H9 (cell line): ENCODE data around the gene KCNAB2. TPM values are rescaled to one million over a fixed set of nuclear protein-coding genes. Genes with fewer than 3 reads are reported as not detected.

Experiments
- DNase-seq: peaks from one replicate; pipeline ENCODE4 v3.0.0-alpha.2; 2017
- H2AFZ ChIP-seq: one replicate; pipeline ENCODE4 v1.6.1; 2013; ENCODE audit warnings: mild to moderate bottlenecking, low read length, control low read depth, moderate library complexity
- H2AK5ac ChIP-seq: 2 replicates; pipeline ENCODE4 v1.6.1; 2013; ENCODE audit warnings: low read length, control low read depth, mixed read lengths; ENCODE audit not compliant: insufficient read length
- H2BK120ac ChIP-seq: one replicate; pipeline ENCODE4 v1.6.1; 2013; ENCODE audit warnings: low read depth, mild to moderate bottlenecking, low read length, control low read depth, inconsistent platforms; ENCODE audit not compliant: poor library complexity, severe bottlenecking
- H2BK12ac ChIP-seq: 2 replicates; pipeline ENCODE4 v1.6.1; 2013; ENCODE audit warnings: low read length, control low read depth, mixed read lengths, low read depth; ENCODE audit not compliant: insufficient read length
- H2BK15ac ChIP-seq: 2 replicates; pipeline ENCODE4 v1.6.1; 2013; ENCODE audit warnings: low read depth, low read length, control low read depth
- H2BK20ac ChIP-seq: one replicate; pipeline ENCODE4 v1.6.1; 2013; ENCODE audit warnings: low read depth, mild to moderate bottlenecking, low read length, control low read depth, inconsistent platforms; ENCODE audit not compliant: poor library complexity, severe bottlenecking
- H2BK5ac ChIP-seq: 2 replicates; pipeline ENCODE4 v1.6.1; 2013; ENCODE audit warnings: low read length, control low read depth, mixed read lengths; ENCODE audit not compliant: insufficient read length
- H3K14ac ChIP-seq: 2 replicates; pipeline ENCODE4 v1.6.1; 2013; ENCODE audit warnings: low read length, control low read depth; ENCODE audit not compliant: insufficient read depth
- H3K18ac ChIP-seq: 2 replicates; pipeline ENCODE4 v1.6.1; 2013; ENCODE audit warnings: low read depth, mild to moderate bottlenecking, mixed read lengths, low read length, control low read depth; ENCODE audit not compliant: insufficient read length
- H3K23ac ChIP-seq: 2 replicates; pipeline ENCODE4 v1.6.1; 2013; ENCODE audit warnings: low read length, control low read depth, mixed read lengths, low read depth; ENCODE audit not compliant: insufficient read length
- H3K23me2 ChIP-seq: 2 replicates; pipeline ENCODE4 v1.6.1; 2013; ENCODE audit warnings: low read depth, mild to moderate bottlenecking, mixed read lengths, low read length, control low read depth; ENCODE audit not compliant: insufficient read length, poor library complexity, severe bottlenecking
- H3K27ac ChIP-seq: 2 replicates; pipeline ENCODE4 v1.5.1; 2013; ENCODE audit warnings: low read length, control low read depth, mixed read lengths, low read depth; ENCODE audit not compliant: insufficient read length
- H3K27me3 ChIP-seq: 2 replicates; pipeline ENCODE4 v1.6.1; 2013; ENCODE audit warnings: low read length, control low read depth, inconsistent platforms; ENCODE audit not compliant: insufficient read depth
- H3K4ac ChIP-seq: 2 replicates; pipeline ENCODE4 v1.6.1; 2013; ENCODE audit warnings: low read depth, mild to moderate bottlenecking, control low read depth, inconsistent platforms, low read length, moderate library complexity
- H3K4me1 ChIP-seq: 2 replicates; pipeline ENCODE4 v1.6.1; 2013; ENCODE audit warnings: low read length, control low read depth, inconsistent platforms; ENCODE audit not compliant: insufficient read depth
- H3K4me2 ChIP-seq: 2 replicates; pipeline ENCODE4 v1.6.1; 2013; ENCODE audit warnings: low read length, control low read depth, mixed read lengths; ENCODE audit not compliant: insufficient read length, insufficient read depth
- H3K56ac ChIP-seq: 2 replicates; pipeline ENCODE4 v1.6.1; 2013; ENCODE audit warnings: low read depth, mild to moderate bottlenecking, mixed read lengths, low read length, control low read depth; ENCODE audit not compliant: insufficient read length
- H3K79me1 ChIP-seq: 2 replicates; pipeline ENCODE4 v1.6.1; 2013; ENCODE audit warnings: low read depth, mild to moderate bottlenecking, moderate library complexity, low read length, control low read depth, inconsistent platforms; ENCODE audit not compliant: insufficient read depth, poor library complexity, severe bottlenecking
- H3K79me2 ChIP-seq: 2 replicates; pipeline ENCODE4 v1.6.1; 2013; ENCODE audit warnings: low read length, control low read depth, inconsistent platforms; ENCODE audit not compliant: insufficient read depth
- H3K9ac ChIP-seq: 2 replicates; pipeline ENCODE4 v1.6.1; 2013; ENCODE audit warnings: low read length, control low read depth, mixed read lengths; ENCODE audit not compliant: insufficient read length; ENCODE audit errors: extremely low read depth
- H3K9me3 ChIP-seq: one replicate; pipeline ENCODE4 v1.6.1; 2013; ENCODE audit warnings: low read depth, low read length, inconsistent platforms; ENCODE audit not compliant: control insufficient read depth
- H3T11ph ChIP-seq: one replicate; pipeline ENCODE4 v1.6.1; 2013; ENCODE audit warnings: mild to moderate bottlenecking, low read length, control low read depth, inconsistent platforms
- H4K20me1 ChIP-seq: one replicate; pipeline ENCODE4 v1.6.1; 2013; ENCODE audit not compliant: control insufficient read depth, insufficient read length, insufficient read depth
- H4K5ac ChIP-seq: 2 replicates; pipeline ENCODE4 v1.6.1; 2013; ENCODE audit warnings: low read depth, mild to moderate bottlenecking, mixed read lengths, low read length, control low read depth; ENCODE audit not compliant: insufficient read length
- H4K8ac ChIP-seq: replicated peaks from 2 replicates; pipeline ENCODE4 v1.6.1; 2013; ENCODE audit warnings: low read length, control low read depth, mixed read lengths, low read depth; ENCODE audit not compliant: insufficient read length
- H4K91ac ChIP-seq: 2 replicates; pipeline ENCODE4 v1.6.1; 2013; ENCODE audit warnings: low read depth, mild to moderate bottlenecking, moderate library complexity, mixed read lengths, low read length, control low read depth; ENCODE audit not compliant: insufficient read length
- H3K27ac Mint-ChIP-seq, 3 experiments: 2 replicates in 2 of 3; 3 replicates in 1 of 3; pipeline ENCODE4 v1.8.0; 2020 to 2021; ENCODE audit warnings: mixed read lengths in 3 of 3, mild to moderate bottlenecking in 1 of 3, moderate library complexity in 1 of 3
- H3K27me3 Mint-ChIP-seq: 2 replicates; pipeline ENCODE4 v1.8.0; 2021; ENCODE audit warnings: low read depth, mild to moderate bottlenecking, moderate library complexity, mixed read lengths
- H3K36me3 Mint-ChIP-seq, 3 experiments: 2 replicates in 2 of 3; 3 replicates in 1 of 3; pipeline ENCODE4 v1.8.0; 2020 to 2021; ENCODE audit warnings: low read depth in 3 of 3, mixed read lengths in 3 of 3; ENCODE audit not compliant: insufficient read depth in 1 of 3
- H3K4me1 Mint-ChIP-seq, 2 experiments: 2 replicates each; pipeline ENCODE4 v1.8.0; 2020; ENCODE audit warnings: mixed read lengths in 2 of 2
- H3K4me3 Mint-ChIP-seq, 2 experiments: 2 replicates in 1 of 2; 3 replicates in 1 of 2; pipeline ENCODE4 v1.8.0; 2020 to 2021; ENCODE audit warnings: mild to moderate bottlenecking in 2 of 2, mixed read lengths in 2 of 2, moderate library complexity in 1 of 2
- H3K9me3 Mint-ChIP-seq, 2 experiments: 2 replicates in 1 of 2; 3 replicates in 1 of 2; pipeline ENCODE4 v1.8.0; 2020; ENCODE audit warnings: mild to moderate bottlenecking in 2 of 2, mixed read lengths in 2 of 2, moderate library complexity in 1 of 2
- CTCF ChIP-seq: fragments of 200-600 bp; sonication (generic); conservative IDR thresholded peaks from 3 replicates; pipeline ENCODE4 v1.8.0; 2021; ENCODE audit warnings: antibody characterized with exemption, mild to moderate bottlenecking
- WGBS: extraction: QIAGEN DNeasy Blood & Tissue Kit; methylation state at CpG from one replicate; pipeline ENCODE4 v1.1.7; 2013; ENCODE audit warnings: missing lambda C conversion rate, low lambda C conversion rate, mixed read lengths; ENCODE audit not compliant: insufficient read length; ENCODE audit errors: extremely low coverage; 5-methylcytosine and 5-hydroxymethylcytosine counted together
- total RNA-seq: library from RNA; stranded (reverse); gene quantifications from 2 replicates; pipeline ENCODE4 v1.2.1, GENCODE V29; 2021

KCNAB2 gene
- total RNA-seq, 1 experiment from 2014 or later: 8.3 TPM

DNA sequence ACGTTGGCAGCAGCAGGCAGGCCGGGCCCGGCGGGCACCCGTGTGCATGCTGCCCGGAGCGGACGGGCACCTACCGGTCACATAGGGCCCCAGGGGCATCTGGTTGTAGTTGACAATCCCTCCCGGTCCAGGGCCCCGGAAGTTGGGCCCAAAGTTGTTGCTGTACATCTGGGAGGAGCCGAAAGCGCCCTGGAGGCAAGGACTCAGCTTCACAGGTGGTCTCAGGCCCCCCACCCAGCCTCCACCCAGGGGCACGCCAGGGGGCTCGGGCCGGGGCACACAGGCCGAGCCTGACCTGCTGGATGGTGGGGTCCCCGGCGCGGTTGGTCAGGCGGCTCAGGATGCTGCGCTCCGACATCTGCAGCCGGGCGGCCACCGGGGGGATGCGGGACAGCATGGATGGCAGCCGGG is 60.6 kb downstream of the KCNAB2 start:
- no peaks in the 10 kb centered on the region; a peak in 1 of 7 replicates for H3K36me3 Mint-ChIP-seq
- Histone ChIP-seq H2BK15ac (no peak overlapping the region), H3K9ac (no peak overlapping the region), H3K4ac (no peak overlapping the region), H3K79me1 (no peaks in the 10 kb centered on the region), H3K56ac (no peak overlapping the region), H2AK5ac (no peak overlapping the region), H3K4me1 (no peaks in the 10 kb centered on the region), H3K23me2 (no peaks in the 10 kb centered on the region), H4K8ac (no peak overlapping the region), H2AFZ (no peak overlapping the region), H3K18ac (no peak overlapping the region), H4K20me1 (peaks cover 3% of the 10 kb centered on the region), H2BK20ac (no peak overlapping the region), H2BK120ac (no peak overlapping the region), H4K5ac (no peak overlapping the region), H3K4me2 (no peak overlapping the region), H3K23ac (no peak overlapping the region), H3K27ac (no peak overlapping the region), H2BK5ac (no peak overlapping the region), H3K79me2 (no peaks in the 10 kb centered on the region), H3K14ac (no peak overlapping the region; the same call in 1 of the 2 replicates), H3K9me3 (no peaks in the 10 kb centered on the region), H3T11ph (no peak overlapping the region), H3K27me3 (no peaks in the 10 kb centered on the region), H2BK12ac (no peak overlapping the region), H4K91ac (no peak overlapping the region)
- WGBS: no CpG with 5 or more reads among the region's 28 CpGs
- H3K4me1 Mint-ChIP-seq: peaks cover 0 to 3% of the 10 kb centered on the region in 2 experiments; a peak in 2 of 4 replicates
- H3K4me3 Mint-ChIP-seq: no peak overlapping the region
- no peak for DNase-seq
- peaks cover 3% of the 10 kb centered on the region for H3K27me3 Mint-ChIP-seq
- H3K9me3 Mint-ChIP-seq: peaks cover 3 to 6% of the 10 kb centered on the region in 2 experiments; a peak in 4 of 5 replicates
- no peak for TF ChIP-seq CTCF
- no peak overlapping the region for H3K27ac Mint-ChIP-seq
